ENCODE measurements around the gene TXNRD2.
"Not testable (repeated sequence)": the region's sequence is repeated elsewhere in the genome, so short reads cannot be mapped to it uniquely, and the experiment has no call there.

TXNRD2 gene

DNA sequence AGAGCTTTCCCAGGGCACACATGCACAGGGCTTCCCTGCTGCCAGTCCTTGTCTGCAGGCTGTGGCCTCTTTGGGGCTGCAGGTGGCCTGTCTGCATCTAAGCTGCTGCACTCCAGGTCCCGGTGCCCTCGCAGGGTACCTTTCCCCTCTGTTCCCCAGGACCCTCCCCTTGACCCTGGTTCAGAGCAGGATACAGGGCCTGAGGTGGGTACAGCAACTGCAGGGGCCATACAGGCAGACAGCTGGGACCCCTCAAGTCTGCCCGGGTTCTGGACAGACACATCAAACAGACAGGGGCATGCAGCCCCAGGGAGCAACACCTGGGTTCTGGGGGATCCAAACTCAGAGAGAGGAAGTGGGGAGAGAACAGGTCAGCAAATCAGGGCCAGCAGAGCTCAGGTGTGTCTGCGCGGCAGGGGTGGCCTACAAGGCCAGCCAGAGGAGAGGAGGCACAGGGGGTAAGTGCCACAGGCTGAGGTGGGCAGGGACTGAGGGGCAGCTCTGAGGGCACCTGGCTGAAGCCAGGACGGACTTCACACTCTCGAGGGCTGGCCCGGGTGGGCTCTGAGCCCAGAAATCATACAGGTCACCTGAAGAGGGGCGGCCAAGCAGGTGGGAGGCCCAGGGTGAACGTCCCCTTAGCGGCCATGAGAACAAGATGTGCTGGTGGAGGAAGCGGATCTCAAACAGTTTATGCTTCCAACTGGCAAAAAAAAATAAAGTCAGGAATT lies 29.9 kb downstream of the TXNRD2 start:
- Histone ChIP-seq H3K9me3 (replicated peaks; ENCODE audit: insufficient read depth, low read length) (no peaks in the 10 kb centered on the region), H3K4me2 (ENCODE audit: low read depth, low read length) (no peak overlapping the region), H3K36me3 (replicated peaks; ENCODE audit: insufficient read depth, low read length) (no peaks in the 10 kb centered on the region), H3K9ac (ENCODE audit: low read length) (no peak overlapping the region), H3K27me3 (replicated peaks; ENCODE audit: insufficient read depth, low read length) (no peaks in the 10 kb centered on the region), H3K9me2 (replicated peaks; ENCODE audit: insufficient read depth, low read length) (no peaks in the 10 kb centered on the region), H2AFZ (ENCODE audit: low read length) (no peak overlapping the region), H3K79me2 (ENCODE audit: low read length) (no peaks in the 10 kb centered on the region), H3F3A (ENCODE audit: insufficient read depth, low read length) (no peaks in the 10 kb centered on the region), H3K27ac (ENCODE audit: low read length) (no peak overlapping the region), H3K4me1 (ENCODE audit: low read length) (peaks cover 2% of the 10 kb centered on the region; the same call in 1 of the 2 replicates), H3K4me3 (ENCODE audit: low read length) (no peak overlapping the region), H4K20me1 (ENCODE audit: insufficient read depth, low read length) (no peaks in the 10 kb centered on the region)
- no peak for DNase-seq
- TF ChIP-seq EZH2 (optimal IDR thresholded peaks at IDR 0.05; ENCODE audit: low read depth, low read length) (no peak), CTCF (IDR thresholded peaks at IDR 0.05; ENCODE audit: low read length) (no peak), EZH2phosphoT487 (IDR thresholded peaks at IDR 0.05; ENCODE audit: low read length) (no peak)

DNA sequence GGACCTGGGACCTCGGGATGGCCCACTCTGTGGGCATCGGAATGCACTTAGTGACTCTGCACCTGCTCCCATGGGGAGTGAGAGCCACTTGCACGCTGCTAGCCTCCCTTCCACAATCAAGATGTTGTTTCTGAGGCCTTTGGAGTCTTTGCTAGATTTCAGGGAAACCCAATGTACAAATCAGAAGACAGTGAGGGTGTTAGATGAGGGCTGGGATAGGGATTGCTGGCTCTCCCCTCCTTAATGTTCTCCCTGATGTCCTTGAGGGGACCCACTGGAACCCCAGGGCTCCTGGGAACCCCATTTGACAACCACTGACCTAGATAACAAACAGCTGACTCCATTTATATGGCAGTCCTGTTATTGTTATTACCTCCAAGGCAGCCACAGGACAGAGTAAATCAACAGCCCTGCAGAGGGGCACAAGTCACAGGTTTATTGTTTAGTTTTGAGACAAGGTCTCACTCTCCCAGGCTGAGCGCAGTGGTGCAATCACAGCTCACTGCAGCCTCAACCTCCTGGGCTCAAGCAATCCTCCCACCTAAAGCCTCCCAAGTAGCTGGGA lies 31.4 kb downstream of the TXNRD2 start:
- Histone ChIP-seq H3K4me1 (ENCODE audit: low read length) (no peaks in the 10 kb centered on the region), H4K20me1 (ENCODE audit: insufficient read depth, low read length) (no peaks in the 10 kb centered on the region), H3K9ac (ENCODE audit: low read length) (no peak overlapping the region), H3K4me2 (ENCODE audit: low read depth, low read length) (no peak overlapping the region), H3K36me3 (replicated peaks; ENCODE audit: insufficient read depth, low read length) (no peaks in the 10 kb centered on the region), H3F3A (ENCODE audit: insufficient read depth, low read length) (no peaks in the 10 kb centered on the region), H3K4me3 (ENCODE audit: low read length) (no peak overlapping the region), H3K79me2 (ENCODE audit: low read length) (no peaks in the 10 kb centered on the region), H2AFZ (ENCODE audit: low read length) (no peak overlapping the region), H3K27ac (ENCODE audit: low read length) (no peak overlapping the region), H3K27me3 (replicated peaks; ENCODE audit: insufficient read depth, low read length) (no peaks in the 10 kb centered on the region), H3K9me2 (replicated peaks; ENCODE audit: insufficient read depth, low read length) (no peaks in the 10 kb centered on the region), H3K9me3 (replicated peaks; ENCODE audit: insufficient read depth, low read length) (no peaks in the 10 kb centered on the region)
- TF ChIP-seq EZH2 (optimal IDR thresholded peaks at IDR 0.05; ENCODE audit: low read depth, low read length) (no peak), EZH2phosphoT487 (IDR thresholded peaks at IDR 0.05; ENCODE audit: low read length) (no peak), CTCF (IDR thresholded peaks at IDR 0.05; ENCODE audit: low read length) (no peak)
- no peak for DNase-seq

- Histone ChIP-seq H3F3A (ENCODE audit: insufficient read depth, low read length) (no peaks in the 10 kb centered on the region), H3K4me1 (ENCODE audit: low read length) (no peaks in the 10 kb centered on the region), H3K27ac (ENCODE audit: low read length) (no peak overlapping the region), H3K9ac (ENCODE audit: low read length) (no peak overlapping the region), H2AFZ (ENCODE audit: low read length) (no peak overlapping the region), H4K20me1 (ENCODE audit: insufficient read depth, low read length) (no peaks in the 10 kb centered on the region), H3K9me2 (replicated peaks; ENCODE audit: insufficient read depth, low read length) (no peaks in the 10 kb centered on the region), H3K79me2 (ENCODE audit: low read length) (no peaks in the 10 kb centered on the region), H3K27me3 (replicated peaks; ENCODE audit: insufficient read depth, low read length) (no peaks in the 10 kb centered on the region), H3K36me3 (replicated peaks; ENCODE audit: insufficient read depth, low read length) (no peaks in the 10 kb centered on the region), H3K4me2 (ENCODE audit: low read depth, low read length) (no peak overlapping the region), H3K4me3 (ENCODE audit: low read length) (no peak overlapping the region), H3K9me3 (replicated peaks; ENCODE audit: insufficient read depth, low read length) (no peaks in the 10 kb centered on the region)
- peak; percentile 70 for DNase-seq
- TF ChIP-seq CTCF (IDR thresholded peaks at IDR 0.05; ENCODE audit: low read length) (peak; percentile 95), EZH2phosphoT487 (IDR thresholded peaks at IDR 0.05; ENCODE audit: low read length) (no peak)
Measured at GRCh38 chr22:19909350-19910179, 32.1 kb downstream of the TXNRD2 start.

- H3K9me3 ChIP-seq (replicated peaks; ENCODE audit: insufficient read depth, low read length); H3K27ac ChIP-seq (ENCODE audit: low read length); H3K9ac ChIP-seq (ENCODE audit: low read length); H3F3A ChIP-seq (ENCODE audit: insufficient read depth, low read length); DNase-seq; H3K4me3 ChIP-seq (ENCODE audit: low read length); H3K79me2 ChIP-seq (ENCODE audit: low read length); H4K20me1 ChIP-seq (ENCODE audit: insufficient read depth, low read length); H3K36me3 ChIP-seq (replicated peaks; ENCODE audit: insufficient read depth, low read length); H3K4me1 ChIP-seq (ENCODE audit: low read length); H2AFZ ChIP-seq (ENCODE audit: low read length); H3K27me3 ChIP-seq (replicated peaks; ENCODE audit: insufficient read depth, low read length); H3K4me2 ChIP-seq (ENCODE audit: low read depth, low read length); H3K9me2 ChIP-seq (replicated peaks; ENCODE audit: insufficient read depth, low read length): not testable (repeated sequence)
Measured at GRCh38 chr22:19907902-19908301, 33.7 kb downstream of the TXNRD2 start.

- H3K4me1 ChIP-seq (ENCODE audit: low read length); H3K9me2 ChIP-seq (replicated peaks; ENCODE audit: insufficient read depth, low read length); H3K4me2 ChIP-seq (ENCODE audit: low read depth, low read length); H3K27me3 ChIP-seq (replicated peaks; ENCODE audit: insufficient read depth, low read length); H3F3A ChIP-seq (ENCODE audit: insufficient read depth, low read length); H3K79me2 ChIP-seq (ENCODE audit: low read length); H4K20me1 ChIP-seq (ENCODE audit: insufficient read depth, low read length); H3K4me3 ChIP-seq (ENCODE audit: low read length); H2AFZ ChIP-seq (ENCODE audit: low read length); H3K27ac ChIP-seq (ENCODE audit: low read length); DNase-seq; H3K36me3 ChIP-seq (replicated peaks; ENCODE audit: insufficient read depth, low read length); H3K9me3 ChIP-seq (replicated peaks; ENCODE audit: insufficient read depth, low read length); H3K9ac ChIP-seq (ENCODE audit: low read length): not testable (repeated sequence)
Measured at GRCh38 chr22:19906864-19907263, 34.8 kb downstream of the TXNRD2 start.

All from MM.1S (cell line).